Heart right ventricle (tissue), 16 donors: ENCODE results near the gene NOB1. TPM values are rescaled to one million over a fixed set of nuclear protein-coding genes. Genes with fewer than 3 reads are reported as not detected.
A peak's percentile ranks its signal among the peaks of the same experiment; 100 is the strongest.
"Not testable (repeated sequence)": the region's sequence is repeated elsewhere in the genome, so short reads cannot be mapped to it uniquely, and the experiment has no call there.

ENCODE experiments used
- ATAC-seq, 8 donors: fragments of 200-7000 bp; cut with Tn5 transposase; one replicate each; pipeline ENCODE4 v1.9.1; 2020; ENCODE audit warnings: mild to moderate bottlenecking in 8 of 8, moderate library complexity in 8 of 8, moderate number of reproducible peaks in 1 of 8
- DNase-seq, 2 donors: peaks; one replicate each; pipeline ENCODE4 v3.0.0-alpha.2; 2020
- H3K27ac ChIP-seq, 10 donors: fragments of 200-600 bp; sonication (generic) in 2 of 10; one replicate each; pipeline versions ENCODE4 v1.5.0 to v1.8.0; 2020 to 2022; ENCODE audit warnings: mild to moderate bottlenecking in 3 of 10
- H3K27me3 ChIP-seq, 7 donors: fragments of 200-600 bp; one replicate each; pipeline ENCODE4 v1.8.0; 2021 to 2022; ENCODE audit warnings: mild to moderate bottlenecking in 2 of 7
- H3K36me3 ChIP-seq, 9 donors: fragments of 200-600 bp; sonication (generic) in 1 of 9; one replicate each; pipeline versions ENCODE4 v1.5.0 to v1.8.0; 2020 to 2022; ENCODE audit warnings: mild to moderate bottlenecking in 2 of 9
- H3K4me1 ChIP-seq, 9 donors: fragments of 200-600 bp; sonication (generic) in 1 of 9; one replicate each; pipeline versions ENCODE4 v1.5.0 to v1.8.0; 2020 to 2022; ENCODE audit warnings: mild to moderate bottlenecking in 4 of 9
- H3K4me3 ChIP-seq, 10 donors: fragments of 200-600 bp; sonication (generic) in 2 of 10; one replicate each; pipeline versions ENCODE4 v1.5.0 to v1.8.0; 2020 to 2022; ENCODE audit warnings: mild to moderate bottlenecking in 7 of 10, moderate library complexity in 2 of 10
- H3K9me3 ChIP-seq, 11 donors: fragments of 200-600 bp in 10 of 11; sonication (generic) in 2 of 11; one replicate each; pipeline versions ENCODE4 v1.5.0 to v1.8.0; 2013 to 2022; ENCODE audit warnings: mild to moderate bottlenecking in 2 of 11, control low read depth in 1 of 11, moderate library complexity in 1 of 11
- WGBS, 2 donors: extraction: QIAGEN DNeasy Blood & Tissue Kit; methylation state at CpG; one replicate each; pipeline ENCODE4 v1.1.7; 2013; ENCODE audit warnings: inconsistent platforms in 1 of 2; 5-methylcytosine and 5-hydroxymethylcytosine counted together
- intact Hi-C, 10 donors: fragments of 100-400 bp; cut with DNase I; formaldehyde crosslinking; loops; one replicate each; pipeline versions ENCODE4 v1.11.1 to v1.14.2; 2022
- polyA plus RNA-seq, 2 donors: library from polyadenylated mRNA; stranded (reverse); fragments of 200-250 nt; gene quantifications; one replicate each; pipeline ENCODE4 v1.2.3, GENCODE V29; 2013
- total RNA-seq, 10 donors: library from RNA; stranded (reverse); fragmentation: NEBNext Ultra II Directional in 3 of 10; extraction: Animal tissue kit (Norgen Biotek cat#: 25700) in 3 of 10; gene quantifications; one replicate each; pipeline versions ENCODE4 v1.2.1 to v1.2.4, GENCODE V29; 2021 to 2023
- TF ChIP-seq, protein P1 (sequence below), 9 donors: fragments of 200-600 bp; sonication (generic) in 2 of 9; IDR thresholded peaks; one replicate each; pipeline versions ENCODE4 v1.5.0 to v1.8.0; 2021 to 2022; ENCODE audit warnings: antibody characterized with exemption in 9 of 9, mild to moderate bottlenecking in 5 of 9, moderate library complexity in 1 of 9
- donor health status: Arrhythmogenic right ventricular cardiomyopathy.
- donor health status: ischemic (EF 13 %, LVEDD 7.1; RV severe dilation, severe dysfunction).
- donor health status: healthy with polysubstance abuse.
- donor health status: DM: no; HTN: yes; CAD: no.
- donor health status: DM: no; HTN: no; CAD: no.
- donor health status: ischemic (EF 25% LVEDD 6.9; RV normal size, moderate dysfunction).
- donor health status: ischemic (EF 25% LVEDD 5.7; RV mildly dilated, moderate dysfunction).
- donor health status: healthy.
- donor health status: DM: yes; HTN: yes; CAD: no.
- donor health status: Ischemic cardiomyopathy.
- donor health status: ischemic (EF 35%, LVEDD 5.7; RV mildly dilated, moderate dysfunction).
- donor health status: nonischemic (EF 11% LVEDD 7.7; RV severe dilation, severe dysfunction).
- donor health status: DM: yes; HTN: yes; CAD: no.
- donor health status: PGD.
- donor health status: ischemic (EF 29% LVEDD 5.4; RV normal size, mild dysfunction).
- donor health status: nonischemic (EF 23%, LVEDD 6.1; RV moderate dilation, normal function).

NOB1 gene
- total and polyA plus RNA-seq, 12 donors: 5.4 to 23.4 (median 15.6) TPM

- peaks cover 0 to 13% (median 0%) of the 10 kb centered on the region in 9 donors for H3K4me1 ChIP-seq
- no peak overlapping the region for H3K27ac ChIP-seq
- H3K36me3 ChIP-seq: peaks cover 0 to 61% (median 9%) of the 10 kb centered on the region in 9 donors
- ATAC-seq (peak; percentile 65 to 89 (median 85)), DNase-seq (peak in 1 of 2 donors; percentile 40)
- no peaks in the 10 kb centered on the region for H3K9me3 ChIP-seq
- H3K4me3 ChIP-seq: peak overlapping the region in 4 of 10 donors; percentile 39 to 50 (median 44)
- intact Hi-C loops: loop anchor here (1.0 to 10.0 kb wide), 7 partner anchors 64 to 136 kb away; no protein-coding TSS in a partner anchor
- TF ChIP-seq, protein P1, sequence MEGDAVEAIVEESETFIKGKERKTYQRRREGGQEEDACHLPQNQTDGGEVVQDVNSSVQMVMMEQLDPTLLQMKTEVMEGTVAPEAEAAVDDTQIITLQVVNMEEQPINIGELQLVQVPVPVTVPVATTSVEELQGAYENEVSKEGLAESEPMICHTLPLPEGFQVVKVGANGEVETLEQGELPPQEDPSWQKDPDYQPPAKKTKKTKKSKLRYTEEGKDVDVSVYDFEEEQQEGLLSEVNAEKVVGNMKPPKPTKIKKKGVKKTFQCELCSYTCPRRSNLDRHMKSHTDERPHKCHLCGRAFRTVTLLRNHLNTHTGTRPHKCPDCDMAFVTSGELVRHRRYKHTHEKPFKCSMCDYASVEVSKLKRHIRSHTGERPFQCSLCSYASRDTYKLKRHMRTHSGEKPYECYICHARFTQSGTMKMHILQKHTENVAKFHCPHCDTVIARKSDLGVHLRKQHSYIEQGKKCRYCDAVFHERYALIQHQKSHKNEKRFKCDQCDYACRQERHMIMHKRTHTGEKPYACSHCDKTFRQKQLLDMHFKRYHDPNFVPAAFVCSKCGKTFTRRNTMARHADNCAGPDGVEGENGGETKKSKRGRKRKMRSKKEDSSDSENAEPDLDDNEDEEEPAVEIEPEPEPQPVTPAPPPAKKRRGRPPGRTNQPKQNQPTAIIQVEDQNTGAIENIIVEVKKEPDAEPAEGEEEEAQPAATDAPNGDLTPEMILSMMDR (IDR thresholded peaks at IDR 0.05): peak; percentile 79 to 95 (median 91)
- no peaks in the 10 kb centered on the region for H3K27me3 ChIP-seq
- 38 to 40% methylated on average over 19 of the region's 19 CpGs for WGBS, 2 donors
These were observed 41.8 kb upstream of the NOB1 start for GRCh38 chr16:69796285-69797118.

DNA sequence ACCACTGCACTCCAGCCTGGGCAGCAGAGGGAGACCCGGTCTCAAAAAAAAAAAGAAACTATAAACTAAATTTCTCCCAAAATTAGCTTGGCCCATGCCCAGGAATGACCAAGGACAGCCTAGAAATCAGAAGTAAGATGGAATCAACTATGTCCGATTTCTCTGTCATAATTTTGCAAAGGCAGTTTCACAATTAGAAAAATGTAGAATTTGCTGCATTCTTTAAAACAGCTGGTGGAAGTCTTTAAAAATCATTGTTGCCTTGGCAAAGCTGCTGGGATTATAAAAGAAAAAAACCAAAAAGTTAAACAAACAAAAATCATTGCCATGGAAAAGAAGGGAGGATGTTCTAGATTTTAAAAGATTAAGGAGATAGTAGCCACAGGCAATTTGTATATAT, 39.8 kb upstream of the NOB1 start:
- TF ChIP-seq, protein P1 (IDR thresholded peaks at IDR 0.05): no peak
- Histone ChIP-seq H3K4me1 (peaks cover 0 to 13% (median 0%) of the 10 kb centered on the region in 9 donors), H3K27ac (no peak overlapping the region), H3K9me3 (no peaks in the 10 kb centered on the region), H3K4me3 (no peak overlapping the region), H3K36me3 (peaks cover 0 to 61% (median 6%) of the 10 kb centered on the region in 9 donors), H3K27me3 (no peaks in the 10 kb centered on the region)
- DNase-seq: no peak
- intact Hi-C loops: loop anchor here in 2 of 10 donors (2.0 to 10.0 kb wide), 2 partner anchors 70 to 134 kb away; no protein-coding TSS in a partner anchor
- no peak for ATAC-seq
- 74 to 84% methylated on average over 2 of the region's 2 CpGs for WGBS, 2 donors

- peaks cover 0 to 61% (median 8%) of the 10 kb centered on the region in 9 donors for H3K36me3 ChIP-seq
- intact Hi-C loops: loop anchor here in 1 of 10 donors (10.0 kb wide), 1 partner anchor 71 kb away; no protein-coding TSS in a partner anchor
- DNase-seq (no peak), ATAC-seq (no peak)
- WGBS, 2 donors: 93 to 96% methylated on average over 4 of the region's 4 CpGs
- H3K27ac ChIP-seq: no peak overlapping the region
- no peaks in the 10 kb centered on the region for H3K27me3 ChIP-seq
- TF ChIP-seq, protein P1 (IDR thresholded peaks at IDR 0.05): no peak
- peaks cover 0 to 13% (median 0%) of the 10 kb centered on the region in 9 donors for H3K4me1 ChIP-seq
- H3K9me3 ChIP-seq: no peaks in the 10 kb centered on the region
- no peak overlapping the region for H3K4me3 ChIP-seq
These were observed 38.8 kb upstream of the NOB1 start for GRCh38 chr16:69793526-69793925.

GRCh38 chr16:69791391-69791847, 36.7 kb upstream of the NOB1 start:
- intact Hi-C loops: loop anchor here in 1 of 10 donors (10.0 kb wide), 1 partner anchor 73 kb away; no protein-coding TSS in a partner anchor
- 95 to 98% methylated on average over 6 of the region's 6 CpGs for WGBS, 2 donors

More at GRCh38 chr16:69791391-69791847, 36.7 kb upstream of the NOB1 start:
- H3K36me3 ChIP-seq: peaks cover 0 to 73% (median 14%) of the 10 kb centered on the region in 9 donors
- H3K27ac ChIP-seq, ATAC-seq, H3K4me3 ChIP-seq, DNase-seq, H3K27me3 ChIP-seq, H3K4me1 ChIP-seq, H3K9me3 ChIP-seq: not testable (repeated sequence)
